ENCODE measurements around the gene TMC7. TPM values are rescaled to one million over a fixed set of nuclear protein-coding genes. Genes with fewer than 3 reads are reported as not detected.

Gene TMC7
- total and polyA plus RNA-seq, 2 of the 13 experiments (the other 11 are each of a cell fraction or from before 2014, with no cell fraction given): 1.2 to 5.1 TPM

- H3K9ac ChIP-seq (ENCODE audit: insufficient read depth, low read depth, low read length): peak within 1 kb of the TSS; percentile 98
- no peaks in the 10 kb centered on the region; a peak in 1 of 5 replicates for H3K27me3 ChIP-seq (ENCODE audit: control insufficient read depth in 1 of 2, insufficient read depth in 2 of 2, low read length in 2 of 2)
- peak within 1 kb of the TSS; percentile 78 for H2AFZ ChIP-seq (ENCODE audit: low read length)
- ATAC-seq (peak; percentile 93), DNase-seq (ENCODE audit: low spot score) (peak; percentile 100), FAIRE-seq (peak; percentile 99)
- H3K27ac ChIP-seq (ENCODE audit: extremely low read length, insufficient read depth, low read length): peak within 1 kb of the TSS; percentile 96
- CTCF ChIA-PET (ENCODE audit: low intra/inter-chr PET ratio, low total read pairs): interaction anchor here (2.3 kb wide), 1 partner anchor 84 kb away, joined by 23 read pairs; the partner anchor contains the start of gene TMC7
- no peaks in the 10 kb centered on the region for H3K9me3 ChIP-seq (ENCODE audit: low read length)
- peak within 1 kb of the TSS; percentile 86 for H3K4me2 ChIP-seq (ENCODE audit: low read depth, low read length)
- H3K4me3 ChIP-seq (replicated peaks in 1 of 3; ENCODE audit: insufficient read depth in 1 of 3, low read depth in 2 of 3, low read length in 3 of 3): peak within 1 kb of the TSS; percentile 66 to 87 (median 86)
- H3K79me2 ChIP-seq (ENCODE audit: insufficient read depth, low read length): peaks cover 11% of the 10 kb centered on the region
- TSS peak; percentile 83 for BruUV-seq (replicated peaks)
- 1% methylated on average over 67 of the region's 68 CpGs for WGBS (ENCODE audit: low lambda C conversion rate)
- H4K20me1 ChIP-seq (ENCODE audit: insufficient read depth, low read length): no peaks in the 10 kb centered on the region
- in situ Hi-C loops (cut with HindIII; ENCODE audit: extremely low pct_ligation_motif_present, low pct_unique_long_range_greater_than_20kb) (no loop called here), intact Hi-C loops (cut with micrococcal nuclease; ENCODE audit: unreplicated experiment) (loop anchor here (2.0 kb wide), 1 partner anchor 267 kb away; the partner anchor contains the start of gene ARL6IP1)
- peaks cover 3% of the 10 kb centered on the region in 2 experiments; a peak in 3 of 5 replicates for H3K36me3 ChIP-seq (replicated peaks in 1 of 2; ENCODE audit: control insufficient read depth in 1 of 2, insufficient read depth in 2 of 2, low read length in 2 of 2)
- POLR2A ChIA-PET: interaction anchor here (0.6 to 1.9 kb wide), 25 partner anchors 8 to 488 kb away, joined by 3 to 16 read pairs (median 4); partner anchors contain the start of genes ARL6IP1, ITPRIPL2, RPS15A and SMG1
- H3K4me1 ChIP-seq (ENCODE audit: insufficient read depth, low read length): peaks cover 24% of the 10 kb centered on the region
- peak; percentile 77; the same call in 1 of the 2 replicates for TF ChIP-seq MTERF4 (CRISPR knock-in tag; IDR thresholded peaks at IDR 0.05)
- peak; percentile 61 for TF ChIP-seq POLR2AphosphoS5 (IDR thresholded peaks at IDR 0.05; ENCODE audit: low read depth, low read length)
- TF ChIP-seq ZFP1 (CRISPR knock-in tag; IDR thresholded peaks at IDR 0.05): peak; percentile 36; the same call in 1 of the 2 replicates
- TF ChIP-seq ZNF292 (CRISPR knock-in tag; IDR thresholded peaks at IDR 0.05; ENCODE audit: borderline replicate concordance, low read depth): peak; percentile 73
- TF ChIP-seq ZBTB37 (CRISPR knock-in tag; IDR thresholded peaks at IDR 0.05): no peak
- no peak for TF ChIP-seq MLLT10 (CRISPR knock-in tag; IDR thresholded peaks at IDR 0.05)
- TF ChIP-seq NFE2L2 (IDR thresholded peaks at IDR 0.05; ENCODE audit: low read length): no peak
- TF ChIP-seq ZNF138 (CRISPR knock-in tag; IDR thresholded peaks at IDR 0.05; ENCODE audit: low read depth): peak; percentile 96; the same call in 1 of the 2 replicates
- TF ChIP-seq, protein P1, sequence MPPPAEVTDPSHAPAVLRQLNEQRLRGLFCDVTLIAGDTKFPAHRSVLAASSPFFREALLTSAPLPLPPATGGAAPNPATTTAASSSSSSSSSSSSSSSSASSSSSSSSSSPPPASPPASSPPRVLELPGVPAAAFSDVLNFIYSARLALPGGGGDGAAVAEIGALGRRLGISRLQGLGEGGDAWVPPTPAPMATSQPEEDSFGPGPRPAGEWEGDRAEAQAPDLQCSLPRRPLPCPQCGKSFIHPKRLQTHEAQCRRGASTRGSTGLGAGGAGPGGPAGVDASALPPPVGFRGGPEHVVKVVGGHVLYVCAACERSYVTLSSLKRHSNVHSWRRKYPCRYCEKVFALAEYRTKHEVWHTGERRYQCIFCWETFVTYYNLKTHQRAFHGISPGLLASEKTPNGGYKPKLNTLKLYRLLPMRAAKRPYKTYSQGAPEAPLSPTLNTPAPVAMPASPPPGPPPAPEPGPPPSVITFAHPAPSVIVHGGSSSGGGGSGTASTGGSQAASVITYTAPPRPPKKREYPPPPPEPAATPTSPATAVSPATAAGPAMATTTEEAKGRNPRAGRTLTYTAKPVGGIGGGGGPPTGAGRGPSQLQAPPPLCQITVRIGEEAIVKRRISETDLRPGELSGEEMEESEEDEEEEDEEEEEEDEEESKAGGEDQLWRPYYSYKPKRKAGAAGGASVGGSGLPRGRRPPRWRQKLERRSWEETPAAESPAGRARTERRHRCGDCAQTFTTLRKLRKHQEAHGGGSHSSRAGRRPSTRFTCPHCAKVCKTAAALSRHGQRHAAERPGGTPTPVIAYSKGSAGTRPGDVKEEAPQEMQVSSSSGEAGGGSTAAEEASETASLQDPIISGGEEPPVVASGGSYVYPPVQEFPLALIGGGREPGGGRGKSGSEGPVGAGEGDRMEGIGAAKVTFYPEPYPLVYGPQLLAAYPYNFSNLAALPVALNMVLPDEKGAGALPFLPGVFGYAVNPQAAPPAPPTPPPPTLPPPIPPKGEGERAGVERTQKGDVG (CRISPR knock-in tag; IDR thresholded peaks at IDR 0.05; ENCODE audit: borderline replicate concordance): peak; percentile 29; the same call in 1 of the 2 replicates
- TF ChIP-seq CEBPG (CRISPR knock-in tag; IDR thresholded peaks at IDR 0.05): peak; percentile 97
- TF ChIP-seq MLXIP (CRISPR knock-in tag; IDR thresholded peaks at IDR 0.05; ENCODE audit: borderline replicate concordance): 0 out of 2 replicates have a peak, but pooled peaks have one; percentile 62
- TF ChIP-seq ZNF253 (CRISPR knock-in tag; IDR thresholded peaks at IDR 0.05; ENCODE audit: borderline replicate concordance): no peak
- peak; percentile 79 for TF ChIP-seq CBX1 (IDR thresholded peaks at IDR 0.05; ENCODE audit: low read depth)
- TF ChIP-seq KAT8 (CRISPR knock-in tag; IDR thresholded peaks at IDR 0.05): peak; percentile 99
Observed at GRCh38 chr16:19067349-19068236, 83.9 kb downstream of the TMC7 start, which contains the start of gene COQ7. TSS of gene COQ7 (plus strand) at chr16:19067614. CDS start at chr16:19067665, 51 bp downstream.
